Kidney (tissue), 14 donors: ENCODE results near the gene C16orf90. TPM values are rescaled to one million over a fixed set of nuclear protein-coding genes. Genes with fewer than 3 reads are reported as not detected.

Experiments
- DNase-seq, 5 donors: peaks; one replicate each; pipeline ENCODE4 v3.0.0-alpha.2; 2013 to 2020
- FAIRE-seq: peaks from 2 replicates; lab custom pipeline; 2012; peaks lifted over from hg19 to GRCh38; lab: Jason Lieb, UNC
- H3K27ac ChIP-seq, 2 donors: one replicate each; pipeline ENCODE4 v1.7.0; 2013; ENCODE audit warnings: low read depth in 2 of 2, low read length in 2 of 2, inconsistent platforms in 1 of 2
- H3K27me3 ChIP-seq: one replicate; pipeline ENCODE4 v1.7.1; 2013; ENCODE audit warnings: low read length, inconsistent platforms; ENCODE audit not compliant: control insufficient read depth, insufficient read depth
- H3K36me3 ChIP-seq, 3 donors: one replicate each; pipeline versions ENCODE4 v1.7.0 to v1.7.1; 2013; ENCODE audit warnings: low read length in 3 of 3, control low read depth in 1 of 3, inconsistent platforms in 1 of 3; ENCODE audit not compliant: insufficient read depth in 3 of 3, control insufficient read depth in 2 of 3
- H3K4me1 ChIP-seq, 3 donors: one replicate each; pipeline versions ENCODE4 v1.7.0 to v1.7.1; 2013; ENCODE audit warnings: low read length in 3 of 3, inconsistent platforms in 1 of 3, low read depth in 1 of 3; ENCODE audit not compliant: control insufficient read depth in 2 of 3, insufficient read depth in 2 of 3
- H3K4me3 ChIP-seq, 3 donors: one replicate each; pipeline versions ENCODE4 v1.7.0 to v1.8.1; 2013; ENCODE audit warnings: low read length in 3 of 3, control low read depth in 1 of 3, inconsistent platforms in 1 of 3
- H3K9ac ChIP-seq, 3 donors: one replicate each; pipeline versions ENCODE4 v1.7.0 to v1.7.1; 2013; ENCODE audit warnings: low read length in 3 of 3, control low read depth in 1 of 3, inconsistent platforms in 1 of 3
- H3K9me3 ChIP-seq, 3 donors: one replicate each; pipeline versions ENCODE4 v1.7.0 to v1.7.1; 2013; ENCODE audit warnings: low read length in 3 of 3, control low read depth in 1 of 3, inconsistent platforms in 1 of 3; ENCODE audit not compliant: control insufficient read depth in 2 of 3, insufficient read depth in 1 of 3
- intact Hi-C: fragments of 100-400 bp; cut with DNase I; formaldehyde crosslinking; loops from one replicate; pipeline ENCODE4 v1.11.1; 2022
- microRNA-seq: library from miRNA; unstranded; fragments of <30 nt; microRNA quantifications from one replicate; pipeline ENCODE4 v1.2.0, GENCODE V29; 2020
- polyA plus RNA-seq: library from polyadenylated mRNA; stranded (reverse); fragments of 350-450 nt; fragmentation: Illumina TruSeq; extraction: RNeasy Lipid Tissue Mini Kit (QIAGEN cat#74804); gene quantifications from one replicate; pipeline ENCODE4 v1.2.3, GENCODE V29; 2014; ENCODE audit warnings: low read depth, low replicate concordance; ENCODE audit not compliant: insufficient read depth
- total RNA-seq: library from RNA; stranded (reverse); fragmentation: NEBNext Ultra II Directional; extraction: Animal tissue kit (Norgen Biotek cat#: 25700); gene quantifications from one replicate; pipeline ENCODE4 v1.2.1, GENCODE V29; 2021
- TF ChIP-seq, protein P1 (sequence below): IDR thresholded peaks from 3 replicates; pipeline ENCODE4 v1.5.1; 2012; ENCODE audit warnings: mild to moderate bottlenecking, moderate library complexity, borderline replicate concordance; ENCODE audit not compliant: insufficient read depth; ENCODE audit errors: extremely low read depth
- donor health status: control.
- donor health status: control.
- donor health status: control.
- donor health status: control.
- donor health status: control.
- donor health status: DM: yes; HTN: yes; CAD: no.
- donor health status: Normal renal cell carcinoma (clear cell type).

C16orf90 gene
- total and polyA plus RNA-seq, 2 donors from 2014 or later, result not detected

DNA sequence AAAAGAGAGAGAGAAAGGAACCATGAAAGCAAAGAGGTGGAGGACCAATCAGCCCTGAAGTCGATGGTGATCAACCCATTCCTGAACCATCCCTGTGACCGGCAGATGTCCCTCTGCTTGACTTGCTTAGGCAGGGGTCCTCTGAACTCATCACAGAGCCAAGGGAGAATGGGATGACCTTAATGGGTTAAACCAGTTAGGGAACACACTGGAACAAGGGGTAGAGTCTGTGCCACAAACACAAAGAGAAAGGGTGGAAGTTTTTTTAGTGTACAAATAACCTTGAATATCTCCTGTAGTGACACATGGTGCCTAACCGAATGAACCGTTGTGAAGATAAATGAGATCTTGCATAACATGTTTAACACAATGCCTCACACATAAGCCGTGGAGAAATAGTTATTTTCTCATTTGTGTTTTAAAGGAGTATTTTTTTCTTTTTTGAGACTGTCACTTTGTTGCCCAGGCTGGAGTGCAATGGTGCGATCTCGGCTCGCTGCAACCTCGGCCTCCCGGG, 40.6 kb downstream of the C16orf90 start:
- peaks cover 0 to 2% (median 0%) of the 10 kb centered on the region in 3 donors for H3K36me3 ChIP-seq
- H3K4me3 ChIP-seq, result no peak overlapping the region
- no peak overlapping the region for H3K27ac ChIP-seq
- H3K27me3 ChIP-seq, result no peaks in the 10 kb centered on the region
- FAIRE-seq (no peak), DNase-seq (no peak)
- peaks cover 3 to 12% (median 7%) of the 10 kb centered on the region in 3 donors for H3K4me1 ChIP-seq
- no peaks in the 10 kb centered on the region for H3K9me3 ChIP-seq
- TF ChIP-seq, protein P1, sequence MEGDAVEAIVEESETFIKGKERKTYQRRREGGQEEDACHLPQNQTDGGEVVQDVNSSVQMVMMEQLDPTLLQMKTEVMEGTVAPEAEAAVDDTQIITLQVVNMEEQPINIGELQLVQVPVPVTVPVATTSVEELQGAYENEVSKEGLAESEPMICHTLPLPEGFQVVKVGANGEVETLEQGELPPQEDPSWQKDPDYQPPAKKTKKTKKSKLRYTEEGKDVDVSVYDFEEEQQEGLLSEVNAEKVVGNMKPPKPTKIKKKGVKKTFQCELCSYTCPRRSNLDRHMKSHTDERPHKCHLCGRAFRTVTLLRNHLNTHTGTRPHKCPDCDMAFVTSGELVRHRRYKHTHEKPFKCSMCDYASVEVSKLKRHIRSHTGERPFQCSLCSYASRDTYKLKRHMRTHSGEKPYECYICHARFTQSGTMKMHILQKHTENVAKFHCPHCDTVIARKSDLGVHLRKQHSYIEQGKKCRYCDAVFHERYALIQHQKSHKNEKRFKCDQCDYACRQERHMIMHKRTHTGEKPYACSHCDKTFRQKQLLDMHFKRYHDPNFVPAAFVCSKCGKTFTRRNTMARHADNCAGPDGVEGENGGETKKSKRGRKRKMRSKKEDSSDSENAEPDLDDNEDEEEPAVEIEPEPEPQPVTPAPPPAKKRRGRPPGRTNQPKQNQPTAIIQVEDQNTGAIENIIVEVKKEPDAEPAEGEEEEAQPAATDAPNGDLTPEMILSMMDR, result no peak
- H3K9ac ChIP-seq, result no peak overlapping the region
- intact Hi-C loops, result no loop called here

DNA sequence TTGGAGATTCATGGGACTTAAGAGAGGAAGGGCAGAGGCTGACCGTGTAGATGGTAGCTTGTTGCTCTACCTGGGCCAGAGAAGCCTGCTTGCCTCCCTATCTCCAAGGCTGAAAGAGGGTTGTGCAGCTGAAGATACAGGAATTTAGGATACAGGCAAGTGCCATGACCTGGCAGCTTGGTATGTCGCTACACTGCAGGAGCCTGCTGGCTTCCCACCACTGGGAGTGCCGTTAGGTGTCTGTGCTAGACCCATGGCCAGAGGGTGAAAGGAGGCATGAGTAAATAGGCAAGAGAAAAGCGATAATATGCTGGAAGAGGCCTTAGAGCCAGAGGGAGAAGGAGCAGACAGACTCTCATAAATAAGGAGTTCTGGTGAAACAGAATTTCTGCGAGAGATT, 41.2 kb downstream of the C16orf90 start:
- Histone ChIP-seq H3K27me3 (no peaks in the 10 kb centered on the region), H3K9ac (no peak overlapping the region), H3K27ac (no peak overlapping the region), H3K9me3 (no peaks in the 10 kb centered on the region), H3K4me1 (peaks cover 0 to 6% (median 1%) of the 10 kb centered on the region in 3 donors), H3K36me3 (peaks cover 0 to 2% (median 0%) of the 10 kb centered on the region in 3 donors), H3K4me3 (no peak overlapping the region)
- TF ChIP-seq, protein P1, result no peak
- intact Hi-C loops, result no loop called here
- DNase-seq (no peak), FAIRE-seq (no peak)

DNA sequence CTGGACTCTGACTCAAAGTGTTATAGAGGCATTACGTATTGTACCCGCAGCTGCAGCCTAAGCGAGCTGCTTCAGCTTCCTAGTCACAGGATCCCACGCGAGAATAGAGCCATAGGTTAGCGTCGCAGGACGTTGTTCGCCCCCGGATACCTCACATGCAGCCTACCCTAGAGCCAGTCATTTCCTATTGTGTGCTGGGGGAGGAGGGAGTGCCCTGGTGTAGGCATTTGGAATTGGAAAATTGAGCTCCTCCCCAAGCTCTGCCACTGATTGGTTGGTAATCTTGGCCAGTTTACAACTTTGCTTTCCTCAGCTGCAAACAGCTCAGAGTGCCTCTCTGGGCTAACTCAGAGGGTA, 51.3 kb downstream of the C16orf90 start:
- TF ChIP-seq, protein P1, result no peak
- peak overlapping the region; percentile 73 to 98 (median 90) for H3K4me3 ChIP-seq
- peak overlapping the region; percentile 58 to 89 (median 87) for H3K9ac ChIP-seq
- intact Hi-C loops, result no loop called here
- H3K9me3 ChIP-seq, result peaks cover 0 to 5% (median 0%) of the 10 kb centered on the region in 3 donors
- DNase-seq (peak in 1 of 5 donors; percentile 29), FAIRE-seq (no peak)
- H3K27ac ChIP-seq, result peak overlapping the region; percentile 80 to 86
- H3K4me1 ChIP-seq, result peaks cover 0 to 6% (median 2%) of the 10 kb centered on the region in 3 donors
- peaks cover 3% of the 10 kb centered on the region in 3 donors for H3K36me3 ChIP-seq
- H3K27me3 ChIP-seq, result no peaks in the 10 kb centered on the region

Small RNAs within 50 kb of the gene (microRNA-seq; reads per million reads assigned to microRNA genes)
- not detected for gene MIR6126

Other genes starting within 250 kb of the C16orf90 start
- gene MEFV, start 238.9 kb downstream of the C16orf90 start, total RNA-seq, result 4.1 TPM
- not detected for gene MEFV, start 238.9 kb downstream of the C16orf90 start, polyA plus RNA-seq
- 29.7 TPM for gene ZNF263, start 212.0 kb downstream of the C16orf90 start, total RNA-seq
- 14.6 TPM for gene ZNF263, start 212.0 kb downstream of the C16orf90 start, polyA plus RNA-seq
- 7.5 TPM for gene TIGD7, start 190.1 kb downstream of the C16orf90 start, total RNA-seq
- gene TIGD7, start 190.1 kb downstream of the C16orf90 start, polyA plus RNA-seq, result 4.2 TPM
- 41.3 TPM for gene ZNF75A, start 190.0 kb downstream of the C16orf90 start, total RNA-seq
- gene ZNF75A, start 190.0 kb downstream of the C16orf90 start, polyA plus RNA-seq, result 14.3 TPM
- not detected for gene OR2C1, start 139.6 kb downstream of the C16orf90 start, total RNA-seq
- gene OR2C1, start 139.6 kb downstream of the C16orf90 start, polyA plus RNA-seq, result not detected
- 16.3 TPM for gene ZSCAN32, start 94.5 kb downstream of the C16orf90 start, total RNA-seq
- gene ZSCAN32, start 94.5 kb downstream of the C16orf90 start, polyA plus RNA-seq, result 9.8 TPM
- 12.4 TPM for gene ZNF174, start 94.3 kb downstream of the C16orf90 start, total RNA-seq
- 10.9 TPM for gene ZNF174, start 94.3 kb downstream of the C16orf90 start, polyA plus RNA-seq
- gene ZNF597, start 52.0 kb downstream of the C16orf90 start, total RNA-seq, result 3.4 TPM
- 0.99 TPM for gene ZNF597, start 52.0 kb downstream of the C16orf90 start, polyA plus RNA-seq
- gene NAA60, start 51.8 kb downstream of the C16orf90 start, total RNA-seq, result 51.6 TPM
- gene NAA60, start 51.8 kb downstream of the C16orf90 start, polyA plus RNA-seq, result 66.6 TPM
- gene CLUAP1, start 5.5 kb upstream of the C16orf90 start, total RNA-seq, result 44.8 TPM
- gene CLUAP1, start 5.5 kb upstream of the C16orf90 start, polyA plus RNA-seq, result 39.3 TPM
- gene NLRC3, start 81.9 kb upstream of the C16orf90 start, total RNA-seq, result 5.3 TPM
- gene NLRC3, start 81.9 kb upstream of the C16orf90 start, polyA plus RNA-seq, result 0.52 TPM
- 4.8 TPM for gene SLX4, start 116.1 kb upstream of the C16orf90 start, total RNA-seq
- gene SLX4, start 116.1 kb upstream of the C16orf90 start, polyA plus RNA-seq, result 1.0 TPM
- 16.1 TPM for gene DNASE1, start 159.2 kb upstream of the C16orf90 start, total RNA-seq
- 116 TPM for gene DNASE1, start 159.2 kb upstream of the C16orf90 start, polyA plus RNA-seq
- 86.3 TPM for gene TRAP1, start 222.0 kb upstream of the C16orf90 start, total RNA-seq
- 88.8 TPM for gene TRAP1, start 222.0 kb upstream of the C16orf90 start, polyA plus RNA-seq